Transverse colon (tissue), 3 donors: ENCODE results near the gene CBX5.

ENCODE experiments used
- POLR2A ChIP-seq: fragments of 450-650 bp; IDR thresholded peaks from one replicate; pipeline ENCODE4 v1.6.1; 2016; ENCODE audit warnings: antibody characterized with exemption, mild to moderate bottlenecking, moderate library complexity
- TF ChIP-seq, protein P1 (sequence below), 5 experiments: fragments of 200-600 bp in 3 of 5; fragments of 450-650 bp in 2 of 5; sonication (generic) in 3 of 5; IDR thresholded peaks; 1 replicate in 2 of 5; 2 replicates in 3 of 5; pipeline ENCODE4 v1.5.1; 2016 to 2017; ENCODE audit warnings: antibody characterized with exemption in 5 of 5, inconsistent platforms in 3 of 5, mild to moderate bottlenecking in 2 of 5, moderate library complexity in 1 of 5

DNA sequence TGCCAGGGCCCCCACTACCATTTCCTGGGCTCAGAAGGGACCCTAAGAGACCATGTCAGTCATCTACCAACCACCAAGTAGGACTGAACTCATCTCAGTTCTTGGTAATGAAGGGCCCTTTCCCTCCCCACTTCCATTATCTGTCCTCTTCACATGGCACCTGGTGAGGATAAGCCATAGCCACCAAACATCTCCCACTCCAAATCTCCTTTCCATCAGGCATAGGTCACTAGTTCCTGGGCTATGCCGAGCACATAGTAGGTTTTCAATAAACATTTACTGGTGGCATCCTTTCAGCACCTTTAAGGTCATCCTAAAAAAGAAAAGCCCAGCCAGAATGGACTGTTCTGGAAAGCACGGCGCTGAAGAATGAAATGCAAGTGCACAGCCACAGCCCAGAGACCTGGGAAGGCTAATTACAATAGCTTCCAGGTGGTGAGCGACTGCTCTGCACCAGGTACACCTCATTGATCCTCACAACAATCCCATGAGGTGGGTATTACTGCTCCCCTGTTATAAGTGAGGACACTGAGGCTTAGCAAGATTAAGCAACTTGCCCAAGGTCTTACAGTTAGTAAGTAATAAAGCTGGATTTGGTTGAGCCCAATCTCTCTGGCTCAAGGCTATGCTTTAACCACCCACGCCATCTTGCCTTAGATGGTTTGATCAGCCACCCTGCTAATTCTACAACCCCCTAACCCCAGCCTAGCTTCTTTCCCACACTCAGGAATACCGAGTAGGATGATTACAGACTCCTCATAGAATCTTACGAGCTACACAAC lies 95.7 kb downstream of the CBX5 start:
- TF ChIP-seq, protein P1, sequence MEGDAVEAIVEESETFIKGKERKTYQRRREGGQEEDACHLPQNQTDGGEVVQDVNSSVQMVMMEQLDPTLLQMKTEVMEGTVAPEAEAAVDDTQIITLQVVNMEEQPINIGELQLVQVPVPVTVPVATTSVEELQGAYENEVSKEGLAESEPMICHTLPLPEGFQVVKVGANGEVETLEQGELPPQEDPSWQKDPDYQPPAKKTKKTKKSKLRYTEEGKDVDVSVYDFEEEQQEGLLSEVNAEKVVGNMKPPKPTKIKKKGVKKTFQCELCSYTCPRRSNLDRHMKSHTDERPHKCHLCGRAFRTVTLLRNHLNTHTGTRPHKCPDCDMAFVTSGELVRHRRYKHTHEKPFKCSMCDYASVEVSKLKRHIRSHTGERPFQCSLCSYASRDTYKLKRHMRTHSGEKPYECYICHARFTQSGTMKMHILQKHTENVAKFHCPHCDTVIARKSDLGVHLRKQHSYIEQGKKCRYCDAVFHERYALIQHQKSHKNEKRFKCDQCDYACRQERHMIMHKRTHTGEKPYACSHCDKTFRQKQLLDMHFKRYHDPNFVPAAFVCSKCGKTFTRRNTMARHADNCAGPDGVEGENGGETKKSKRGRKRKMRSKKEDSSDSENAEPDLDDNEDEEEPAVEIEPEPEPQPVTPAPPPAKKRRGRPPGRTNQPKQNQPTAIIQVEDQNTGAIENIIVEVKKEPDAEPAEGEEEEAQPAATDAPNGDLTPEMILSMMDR (IDR thresholded peaks at IDR 0.05) = no peak
- no peak for TF ChIP-seq POLR2A
